Activated CD8-positive, alpha-beta memory T cell treated with anti-CD3 and anti-CD28 coated beads, Interleukin-2, amount 50 U/mL, for 48 hours (primary cell): ENCODE data around the gene DNAAF8.

Experiments
- DNase-seq: peaks from one replicate; pipeline ENCODE4 v3.0.0-alpha.2; 2020

The DNAAF8 gene

GRCh38 chr16:4695473-4696171 is 38.7 kb upstream of the DNAAF8 start:
- DNase-seq = no peak

GRCh38 chr16:4696172-4696904 is 38.0 kb upstream of the DNAAF8 start:
- no peak for DNase-seq

- DNase-seq = peak; percentile 52
Measured at GRCh38 chr16:4696905-4697847, 37.2 kb upstream of the DNAAF8 start.

- no peak for DNase-seq
Measured at GRCh38 chr16:4697848-4698291, 36.5 kb upstream of the DNAAF8 start.

GRCh38 chr16:4698321-4699045 is 35.9 kb upstream of the DNAAF8 start:
- no peak for DNase-seq

- DNase-seq = no peak
Measured at GRCh38 chr16:4699046-4699556, 35.2 kb upstream of the DNAAF8 start.

GRCh38 chr16:4700380-4700996 is 33.8 kb upstream of the DNAAF8 start:
- DNase-seq = peak; percentile 56

GRCh38 chr16:4700997-4701743 is 33.2 kb upstream of the DNAAF8 start:
- DNase-seq = no peak

- no peak for DNase-seq
Measured at GRCh38 chr16:4701791-4702465, 32.4 kb upstream of the DNAAF8 start.

GRCh38 chr16:4702466-4702808 is 31.9 kb upstream of the DNAAF8 start:
- DNase-seq = no peak

GRCh38 chr16:4703906-4704305 is 30.4 kb upstream of the DNAAF8 start:
- no peak for DNase-seq

- DNase-seq = no peak
Measured at GRCh38 chr16:4704491-4704890, 29.8 kb upstream of the DNAAF8 start.

- no peak for DNase-seq
Measured at GRCh38 chr16:4704913-4705312, 29.4 kb upstream of the DNAAF8 start.

- DNase-seq = no peak
Measured at GRCh38 chr16:4706871-4707270, 27.5 kb upstream of the DNAAF8 start.

- no peak for DNase-seq
Measured at GRCh38 chr16:4709481-4709880, 24.9 kb upstream of the DNAAF8 start.

GRCh38 chr16:4713663-4714501 is 20.5 kb upstream of the DNAAF8 start:
- no peak for DNase-seq

GRCh38 chr16:4714996-4715395 is 19.3 kb upstream of the DNAAF8 start:
- DNase-seq = no peak

- DNase-seq = no peak
Measured at GRCh38 chr16:4718466-4718865, 15.9 kb upstream of the DNAAF8 start.

- DNase-seq = no peak
Measured at GRCh38 chr16:4723071-4723767, 11.1 kb upstream of the DNAAF8 start.
